HepG2 (cell line): ENCODE data around the gene EFNA2. TPM values are rescaled to one million over a fixed set of nuclear protein-coding genes. Genes with fewer than 3 reads are reported as not detected.
A peak's percentile ranks its signal among the peaks of the same experiment; 100 is the strongest.

Experiments used
- DMAP1 ChIP-seq: IDR thresholded peaks from 2 replicates; pipeline ENCODE4 v1.6.1; 2016
- EP300 ChIP-seq, 3 experiments: sonication (generic) in 1 of 3; formaldehyde crosslinking in 1 of 3; IDR thresholded peaks; 2 replicates each; pipeline versions ENCODE4 v1.5.1 to v1.6.1; 2011 to 2020; ENCODE audit warnings: low read depth in 2 of 3, low read length in 2 of 3, borderline replicate concordance in 1 of 3, improper control_type of control experiment in 1 of 3, mild to moderate bottlenecking in 1 of 3, missing genetic modification reagents in 1 of 3, moderate library complexity in 1 of 3
- ESRRA ChIP-seq: sonication (generic); formaldehyde crosslinking; IDR thresholded peaks from 2 replicates; pipeline ENCODE4 v1.5.1; 2020; ENCODE audit warnings: mild to moderate bottlenecking, low read depth, missing genetic modification reagents
- FOXO1 ChIP-seq: sonication (generic); formaldehyde crosslinking; IDR thresholded peaks from 2 replicates; pipeline ENCODE4 v1.4.0; 2020; ENCODE audit warnings: missing genetic modification reagents
- NFAT5 ChIP-seq: sonication (generic); formaldehyde crosslinking; IDR thresholded peaks from 2 replicates; pipeline ENCODE4 v1.4.0; 2020; ENCODE audit warnings: missing genetic modification reagents
- NFKBIZ ChIP-seq: IDR thresholded peaks from 2 replicates; pipeline ENCODE4 v1.6.1; 2018; ENCODE audit warnings: missing genetic modification reagents, missing compliant biosample characterization
- RARA ChIP-seq: IDR thresholded peaks from 2 replicates; pipeline ENCODE4 v1.6.1; 2016; ENCODE audit warnings: missing genetic modification reagents, missing compliant biosample characterization
- TFDP2 ChIP-seq: sonication (generic); formaldehyde crosslinking; IDR thresholded peaks from 2 replicates; pipeline ENCODE4 v1.4.0; 2020; ENCODE audit warnings: missing genetic modification reagents
- TRIM24 ChIP-seq: sonication (generic); formaldehyde crosslinking; IDR thresholded peaks from 2 replicates; pipeline ENCODE4 v1.8.0; 2022; ENCODE audit warnings: mild to moderate bottlenecking, missing genetic modification reagents
- U2AF2 ChIP-seq: fragments of 200-400 bp; formaldehyde crosslinking; IDR thresholded peaks from 2 replicates; pipeline ENCODE4 v1.6.1; 2017; ENCODE audit warnings: low read depth, mild to moderate bottlenecking, low read length
- ZNF547 ChIP-seq: sonication (generic); formaldehyde crosslinking; IDR thresholded peaks from 2 replicates; pipeline ENCODE4 v1.5.1; 2020; ENCODE audit warnings: mild to moderate bottlenecking, missing genetic modification reagents
- ZNF782 ChIP-seq: sonication (generic); formaldehyde crosslinking; IDR thresholded peaks from 2 replicates; pipeline ENCODE4 v1.4.0; 2020; ENCODE audit warnings: missing genetic modification reagents, mild to moderate bottlenecking, borderline replicate concordance
- polyA plus RNA-seq, 8 experiments: library from polyadenylated mRNA; depleted of rRNA in 3 of 8; stranded (reverse) in 7 of 8; unstranded in 1 of 8; fragments of >200 nt; fragmentation: Illumina TruSeq in 4 of 8; extraction: Trizol in 4 of 8; gene quantifications; 2 replicates each; pipeline versions ENCODE4 v1.2.1 to v1.2.3, GENCODE V29; 2011 to 2016; ENCODE audit warnings: low read depth in 4 of 8, missing spikeins in 1 of 8, mixed read lengths in 1 of 8; ENCODE audit not compliant: insufficient read depth in 1 of 8
- total RNA-seq, 5 experiments: library from RNA; depleted of rRNA; stranded (reverse); fragments of >200 nt; fragmentation: Illumina TruSeq; extraction: Trizol; gene quantifications; 2 replicates each; pipeline ENCODE4 v1.2.3, GENCODE V29; 2016; ENCODE audit warnings: low read depth in 1 of 5
- TF ChIP-seq, protein P1 (sequence below): sonication (generic); formaldehyde crosslinking; IDR thresholded peaks from 2 replicates; pipeline ENCODE4 v1.8.0; 2022; ENCODE audit warnings: missing genetic modification reagents, mild to moderate bottlenecking, moderate library complexity, borderline replicate concordance
- TF ChIP-seq, protein P2 (sequence below): sonication (generic); formaldehyde crosslinking; IDR thresholded peaks from 2 replicates; pipeline ENCODE4 v1.4.0; 2020; ENCODE audit warnings: missing genetic modification reagents
- TF ChIP-seq, protein P3 (sequence below): sonication (generic); formaldehyde crosslinking; IDR thresholded peaks from 2 replicates; pipeline ENCODE4 v1.4.0; 2020; ENCODE audit warnings: mild to moderate bottlenecking, missing genetic modification reagents
- TF ChIP-seq, protein P4 (sequence below): IDR thresholded peaks from 2 replicates; pipeline ENCODE4 v1.6.1; 2018; ENCODE audit warnings: missing genetic modification reagents, mild to moderate bottlenecking, missing compliant biosample characterization

The EFNA2 gene
- total and polyA plus RNA-seq, 2 of the 13 experiments (the other 11 are each of a cell fraction or from before 2014, with no cell fraction given), result 6.0 to 9.9 TPM

DNA sequence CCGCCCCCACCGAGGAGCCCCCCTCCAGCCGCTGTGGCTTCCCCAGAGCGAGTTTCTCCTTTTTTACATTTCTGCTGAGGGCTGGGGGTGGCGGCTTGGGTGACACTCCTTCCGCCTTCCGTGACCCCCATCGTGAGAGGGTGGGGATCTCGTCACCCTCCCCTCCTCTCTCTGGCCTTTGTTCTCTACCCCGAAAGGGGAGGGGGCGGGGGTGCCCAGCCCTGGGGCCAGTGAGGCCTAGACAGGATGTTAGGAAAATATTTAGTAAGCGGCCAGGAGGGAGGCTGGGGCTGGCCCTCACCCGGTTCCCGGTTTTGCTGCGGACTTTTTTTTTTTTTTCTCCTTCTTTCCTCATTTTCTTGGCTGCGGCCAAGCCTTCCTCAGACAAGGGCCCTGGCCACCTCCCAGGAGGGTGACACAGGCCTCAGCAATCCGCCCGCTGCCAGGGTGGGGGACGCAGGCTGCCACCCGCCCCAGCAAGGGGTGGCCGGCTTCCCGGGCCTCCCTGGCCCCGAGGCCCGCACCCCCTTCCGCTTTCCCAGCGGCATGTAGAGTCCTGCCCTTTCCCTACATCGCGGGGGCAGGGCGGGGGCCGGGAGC is 33.4 kb upstream of the EFNA2 start (continued):
- TF ChIP-seq, protein P1, sequence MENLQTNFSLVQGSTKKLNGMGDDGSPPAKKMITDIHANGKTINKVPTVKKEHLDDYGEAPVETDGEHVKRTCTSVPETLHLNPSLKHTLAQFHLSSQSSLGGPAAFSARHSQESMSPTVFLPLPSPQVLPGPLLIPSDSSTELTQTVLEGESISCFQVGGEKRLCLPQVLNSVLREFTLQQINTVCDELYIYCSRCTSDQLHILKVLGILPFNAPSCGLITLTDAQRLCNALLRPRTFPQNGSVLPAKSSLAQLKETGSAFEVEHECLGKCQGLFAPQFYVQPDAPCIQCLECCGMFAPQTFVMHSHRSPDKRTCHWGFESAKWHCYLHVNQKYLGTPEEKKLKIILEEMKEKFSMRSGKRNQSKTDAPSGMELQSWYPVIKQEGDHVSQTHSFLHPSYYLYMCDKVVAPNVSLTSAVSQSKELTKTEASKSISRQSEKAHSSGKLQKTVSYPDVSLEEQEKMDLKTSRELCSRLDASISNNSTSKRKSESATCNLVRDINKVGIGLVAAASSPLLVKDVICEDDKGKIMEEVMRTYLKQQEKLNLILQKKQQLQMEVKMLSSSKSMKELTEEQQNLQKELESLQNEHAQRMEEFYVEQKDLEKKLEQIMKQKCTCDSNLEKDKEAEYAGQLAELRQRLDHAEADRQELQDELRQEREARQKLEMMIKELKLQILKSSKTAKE (CRISPR knock-in tag), result peak; percentile 86
- TF ChIP-seq, protein P2, sequence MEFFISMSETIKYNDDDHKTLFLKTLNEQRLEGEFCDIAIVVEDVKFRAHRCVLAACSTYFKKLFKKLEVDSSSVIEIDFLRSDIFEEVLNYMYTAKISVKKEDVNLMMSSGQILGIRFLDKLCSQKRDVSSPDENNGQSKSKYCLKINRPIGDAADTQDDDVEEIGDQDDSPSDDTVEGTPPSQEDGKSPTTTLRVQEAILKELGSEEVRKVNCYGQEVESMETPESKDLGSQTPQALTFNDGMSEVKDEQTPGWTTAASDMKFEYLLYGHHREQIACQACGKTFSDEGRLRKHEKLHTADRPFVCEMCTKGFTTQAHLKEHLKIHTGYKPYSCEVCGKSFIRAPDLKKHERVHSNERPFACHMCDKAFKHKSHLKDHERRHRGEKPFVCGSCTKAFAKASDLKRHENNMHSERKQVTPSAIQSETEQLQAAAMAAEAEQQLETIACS (CRISPR knock-in tag), result peak; percentile 22; the same call in 1 of the 2 replicates
- no peak for TF ChIP-seq ZNF782 (CRISPR knock-in tag)
- TF ChIP-seq, protein P3, sequence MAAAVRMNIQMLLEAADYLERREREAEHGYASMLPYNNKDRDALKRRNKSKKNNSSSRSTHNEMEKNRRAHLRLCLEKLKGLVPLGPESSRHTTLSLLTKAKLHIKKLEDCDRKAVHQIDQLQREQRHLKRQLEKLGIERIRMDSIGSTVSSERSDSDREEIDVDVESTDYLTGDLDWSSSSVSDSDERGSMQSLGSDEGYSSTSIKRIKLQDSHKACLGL (CRISPR knock-in tag), result no peak
- no peak for TF ChIP-seq TRIM24 (CRISPR knock-in tag)
- TF ChIP-seq NFKBIZ (CRISPR knock-in tag), result no peak
- TF ChIP-seq ZNF547 (CRISPR knock-in tag), result no peak
- no peak for TF ChIP-seq DMAP1 (CRISPR knock-in tag)
- peak; percentile 68; the same call in 1 of the 2 replicates for TF ChIP-seq ESRRA
- TF ChIP-seq EP300 (IDR thresholded peaks at IDR 0.05; ENCODE audit: low read depth in 2 of 2, low read length in 2 of 2), result peak in 1 of 2 experiments; percentile 60; a peak in 2 of 4 replicates
- TF ChIP-seq EP300 (CRISPR knock-in tag; IDR thresholded peaks at IDR 0.05; ENCODE audit: borderline replicate concordance), result no peak
- TF ChIP-seq, protein P4, sequence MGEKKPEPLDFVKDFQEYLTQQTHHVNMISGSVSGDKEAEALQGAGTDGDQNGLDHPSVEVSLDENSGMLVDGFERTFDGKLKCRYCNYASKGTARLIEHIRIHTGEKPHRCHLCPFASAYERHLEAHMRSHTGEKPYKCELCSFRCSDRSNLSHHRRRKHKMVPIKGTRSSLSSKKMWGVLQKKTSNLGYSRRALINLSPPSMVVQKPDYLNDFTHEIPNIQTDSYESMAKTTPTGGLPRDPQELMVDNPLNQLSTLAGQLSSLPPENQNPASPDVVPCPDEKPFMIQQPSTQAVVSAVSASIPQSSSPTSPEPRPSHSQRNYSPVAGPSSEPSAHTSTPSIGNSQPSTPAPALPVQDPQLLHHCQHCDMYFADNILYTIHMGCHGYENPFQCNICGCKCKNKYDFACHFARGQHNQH (CRISPR knock-in tag), result peak; percentile 58; the same call in 1 of the 2 replicates
- no peak for TF ChIP-seq TFDP2 (CRISPR knock-in tag)
- peak; percentile 85 for TF ChIP-seq RARA (CRISPR knock-in tag)
- TF ChIP-seq U2AF2, result no peak
- TF ChIP-seq NFAT5 (CRISPR knock-in tag), result no peak
- TF ChIP-seq FOXO1 (CRISPR knock-in tag), result no peak; the same call in 1 of the 2 replicates
